Stimulated activated CD8-positive, alpha-beta memory T cell treated with anti-CD3 and anti-CD28 coated beads, Interleukin-12 subunit alpha, Interleukin-12 subunit beta, amount 100 ng/mL, for 24 hours (primary cell): ENCODE results near the gene SOBP.
A peak's percentile ranks its signal among the peaks of the same experiment; 100 is the strongest.
"Not testable (repeated sequence)": the region's sequence is repeated elsewhere in the genome, so short reads cannot be mapped to it uniquely, and the experiment has no call there.

Experiments used
- DNase-seq: peaks from one replicate; pipeline ENCODE4 v3.0.0-alpha.2; 2020; ENCODE audit errors: extremely low read depth

SOBP gene, protein sequence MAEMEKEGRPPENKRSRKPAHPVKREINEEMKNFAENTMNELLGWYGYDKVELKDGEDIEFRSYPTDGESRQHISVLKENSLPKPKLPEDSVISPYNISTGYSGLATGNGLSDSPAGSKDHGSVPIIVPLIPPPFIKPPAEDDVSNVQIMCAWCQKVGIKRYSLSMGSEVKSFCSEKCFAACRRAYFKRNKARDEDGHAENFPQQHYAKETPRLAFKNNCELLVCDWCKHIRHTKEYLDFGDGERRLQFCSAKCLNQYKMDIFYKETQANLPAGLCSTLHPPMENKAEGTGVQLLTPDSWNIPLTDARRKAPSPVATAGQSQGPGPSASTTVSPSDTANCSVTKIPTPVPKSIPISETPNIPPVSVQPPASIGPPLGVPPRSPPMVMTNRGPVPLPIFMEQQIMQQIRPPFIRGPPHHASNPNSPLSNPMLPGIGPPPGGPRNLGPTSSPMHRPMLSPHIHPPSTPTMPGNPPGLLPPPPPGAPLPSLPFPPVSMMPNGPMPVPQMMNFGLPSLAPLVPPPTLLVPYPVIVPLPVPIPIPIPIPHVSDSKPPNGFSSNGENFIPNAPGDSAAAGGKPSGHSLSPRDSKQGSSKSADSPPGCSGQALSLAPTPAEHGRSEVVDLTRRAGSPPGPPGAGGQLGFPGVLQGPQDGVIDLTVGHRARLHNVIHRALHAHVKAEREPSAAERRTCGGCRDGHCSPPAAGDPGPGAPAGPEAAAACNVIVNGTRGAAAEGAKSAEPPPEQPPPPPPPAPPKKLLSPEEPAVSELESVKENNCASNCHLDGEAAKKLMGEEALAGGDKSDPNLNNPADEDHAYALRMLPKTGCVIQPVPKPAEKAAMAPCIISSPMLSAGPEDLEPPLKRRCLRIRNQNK

DNA sequence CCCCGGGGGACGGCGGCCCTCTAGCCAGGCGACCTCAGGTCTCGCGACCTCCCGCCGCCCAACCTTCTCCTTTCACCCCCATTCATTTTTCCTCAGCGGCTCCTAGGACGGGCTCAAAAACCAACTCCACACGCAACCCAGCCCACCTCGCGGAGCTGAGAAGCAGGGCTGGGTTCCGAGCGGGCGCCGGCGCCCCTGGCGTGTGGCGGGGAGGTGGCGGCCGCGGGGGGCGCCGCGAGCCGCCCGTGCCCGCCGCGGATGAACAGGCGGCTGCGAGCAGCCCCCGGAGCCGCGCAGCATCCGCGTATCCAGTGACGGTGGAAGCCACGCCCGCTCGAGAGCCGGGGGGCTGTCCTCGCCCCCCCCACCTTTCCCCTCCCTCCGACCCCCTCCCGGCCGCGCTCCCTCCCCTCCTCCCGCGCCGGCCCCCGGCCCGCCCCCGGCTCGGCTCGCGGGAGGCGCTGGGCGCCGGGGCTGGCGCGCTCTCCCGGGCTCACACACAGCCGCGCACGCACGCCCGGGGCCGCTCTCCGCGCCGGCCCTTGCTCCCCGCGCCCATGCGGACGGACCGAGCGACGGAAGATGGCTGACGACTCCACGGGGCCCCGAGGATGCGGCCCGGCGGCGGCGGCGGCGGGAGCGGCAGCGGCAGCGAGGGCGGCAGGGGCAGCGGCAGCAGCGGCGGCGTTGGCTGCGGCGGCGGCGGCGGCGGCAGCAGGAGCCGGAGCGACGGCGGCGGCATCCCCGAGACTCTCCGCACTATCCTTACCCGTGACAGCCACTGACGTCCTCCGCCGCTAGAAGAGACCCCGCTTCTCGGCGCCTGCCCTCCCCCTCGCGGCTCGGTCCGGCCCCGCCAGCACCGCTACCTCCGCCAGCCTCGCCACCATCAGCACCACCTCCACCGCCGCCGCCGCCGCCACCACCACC, at the start of gene SOBP:
Gene SOBP, plus strand, starts transcription at position 482 of the 930 bp plus-strand sequence. CDS start 500 bp downstream, outside the sequence.
- no peak for DNase-seq

DNA sequence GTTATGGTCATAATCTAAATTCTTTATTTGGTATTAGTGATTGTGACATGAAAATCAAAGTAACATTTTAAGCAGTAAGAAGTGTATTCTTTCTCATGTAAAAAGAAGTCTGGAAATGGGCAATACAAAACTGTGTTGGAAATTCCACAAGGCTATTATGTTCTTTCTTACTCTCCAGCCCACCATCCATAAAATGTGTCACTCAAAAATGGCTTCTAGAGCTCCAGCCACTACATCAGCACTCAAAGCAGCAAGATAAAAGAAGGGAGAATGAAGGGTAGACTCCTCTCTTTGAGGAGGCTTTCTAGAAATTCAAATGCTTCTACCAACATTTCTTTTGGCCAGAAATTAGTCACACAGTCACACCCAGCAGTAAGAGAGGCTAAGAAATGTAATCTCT, 49.0 kb upstream of the SOBP start:
- no peak for DNase-seq

DNA sequence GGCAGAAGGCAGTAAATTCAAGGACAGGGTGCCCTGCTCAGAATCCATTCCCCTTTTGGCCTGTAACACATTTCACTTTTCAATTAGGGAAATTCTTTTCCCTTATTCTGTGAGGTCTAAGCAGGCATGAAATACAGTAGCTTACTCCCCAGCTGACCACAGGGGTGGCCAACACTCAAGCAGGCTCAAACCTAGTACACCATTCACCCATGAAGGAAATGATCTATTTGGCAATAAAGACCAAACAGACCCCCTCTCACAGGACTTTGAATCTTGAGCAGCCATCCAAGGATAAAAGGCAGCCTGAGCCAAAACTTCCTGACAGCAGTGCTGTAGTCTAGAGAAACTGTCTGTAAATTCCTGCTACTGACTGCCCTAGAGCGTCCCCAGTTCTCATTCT, 48.2 kb upstream of the SOBP start:
- DNase-seq, result no peak

DNA sequence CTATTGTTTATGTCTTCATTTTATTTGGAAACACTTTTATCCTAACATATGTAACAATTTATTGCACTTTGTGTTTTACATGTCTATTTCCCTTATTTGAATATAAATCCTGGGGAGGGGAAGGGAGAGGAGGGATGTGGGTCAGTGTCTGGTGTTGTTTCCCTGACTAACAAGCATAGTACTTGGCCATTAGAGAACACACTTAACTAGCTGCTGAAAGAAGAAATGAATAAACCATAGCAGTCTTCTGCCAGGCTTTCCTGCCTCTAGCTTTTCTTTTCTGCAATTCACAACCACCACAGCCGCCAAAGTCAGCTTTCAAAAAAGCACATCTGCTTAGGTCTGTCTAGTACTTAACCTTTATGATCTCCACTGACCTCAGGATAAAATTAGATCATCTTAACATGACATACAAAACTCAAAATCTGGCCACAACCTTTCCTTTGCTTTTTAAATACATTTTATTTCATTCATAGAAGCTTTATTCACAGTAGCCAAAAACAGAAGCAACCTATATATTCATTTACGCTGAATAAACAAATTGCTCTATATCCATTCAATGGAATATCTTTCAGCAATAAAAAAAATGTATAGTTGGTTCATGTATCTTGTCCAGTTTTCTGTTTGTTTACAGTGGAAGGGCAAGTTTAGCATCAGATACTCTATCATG, 46.8 kb upstream of the SOBP start:
- no peak for DNase-seq

DNA sequence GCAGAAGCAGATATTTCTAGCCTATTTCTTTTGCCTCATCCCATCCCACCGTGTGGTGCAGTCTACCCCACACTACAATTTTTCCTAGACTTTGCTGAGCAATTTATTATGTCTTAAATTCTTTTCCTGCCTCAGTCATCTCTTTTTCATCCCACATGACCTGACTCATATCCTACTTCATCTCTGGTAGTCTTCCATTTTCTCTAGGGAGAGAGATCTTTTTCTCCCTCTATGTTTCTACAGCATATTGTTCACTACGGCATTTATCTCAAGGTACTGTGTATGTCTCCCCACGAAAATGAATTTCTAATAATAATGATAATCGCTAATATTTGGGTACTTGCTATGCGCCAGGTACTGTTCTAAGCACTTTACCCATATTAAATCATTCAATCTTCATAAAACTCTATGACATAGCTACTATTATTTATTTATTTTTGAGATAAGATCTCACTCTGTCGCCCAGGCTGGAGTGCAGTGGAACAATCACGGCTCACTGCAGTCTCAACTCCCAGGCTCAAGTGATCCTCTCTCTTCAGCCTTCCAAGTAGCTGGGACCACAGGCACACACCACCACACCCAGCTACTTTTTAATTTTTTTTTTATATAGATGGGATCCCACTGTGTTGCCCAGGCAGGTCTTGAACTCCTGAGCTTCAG, 46.2 kb upstream of the SOBP start:
- DNase-seq, result no peak

DNA sequence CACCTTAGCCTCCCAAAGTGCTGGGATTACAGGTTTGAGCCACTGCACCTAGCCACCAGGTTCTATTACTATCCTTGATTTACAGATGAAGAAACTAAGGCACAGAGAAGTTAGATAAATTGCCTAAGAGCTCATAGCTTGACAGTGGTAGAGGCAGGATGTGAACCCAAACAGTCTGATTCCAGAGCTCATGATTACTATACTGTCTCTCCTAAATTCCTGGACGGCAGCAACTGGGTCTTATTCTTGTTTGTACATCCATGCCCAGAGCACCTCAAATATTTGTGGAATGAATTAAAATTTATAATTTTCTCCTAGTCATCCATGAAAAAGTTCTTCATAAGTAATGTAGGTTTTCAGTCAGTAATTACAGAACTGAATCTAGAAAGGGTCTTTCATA, 45.6 kb upstream of the SOBP start:
- DNase-seq, result no peak

DNA sequence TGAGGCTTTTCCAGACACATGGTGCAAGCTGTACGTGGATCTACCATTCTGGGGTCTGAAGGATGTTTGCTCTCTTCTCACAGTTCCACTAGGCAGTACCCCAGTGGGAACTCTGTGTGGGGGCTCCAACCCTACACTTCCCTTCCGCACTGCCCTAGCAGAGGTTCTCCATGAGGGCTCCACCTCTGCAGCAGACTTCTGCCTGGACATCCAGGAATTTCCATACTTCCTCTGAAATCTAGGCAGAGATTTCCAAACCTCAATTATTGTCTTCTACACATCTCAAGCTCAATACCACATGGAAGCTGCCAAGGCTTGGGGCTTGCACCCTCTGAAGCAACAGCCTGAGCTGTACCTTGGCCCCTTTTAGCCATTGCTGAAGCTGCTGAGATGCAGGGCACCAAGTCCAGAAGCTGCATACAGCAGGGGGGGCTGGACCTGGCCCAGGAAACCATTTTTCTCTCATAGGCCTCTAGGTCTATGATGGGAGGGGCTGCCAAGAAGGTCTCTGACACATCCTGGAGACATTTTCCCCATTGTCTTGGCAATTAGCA, 42.2 kb upstream of the SOBP start:
- no peak for DNase-seq

DNA sequence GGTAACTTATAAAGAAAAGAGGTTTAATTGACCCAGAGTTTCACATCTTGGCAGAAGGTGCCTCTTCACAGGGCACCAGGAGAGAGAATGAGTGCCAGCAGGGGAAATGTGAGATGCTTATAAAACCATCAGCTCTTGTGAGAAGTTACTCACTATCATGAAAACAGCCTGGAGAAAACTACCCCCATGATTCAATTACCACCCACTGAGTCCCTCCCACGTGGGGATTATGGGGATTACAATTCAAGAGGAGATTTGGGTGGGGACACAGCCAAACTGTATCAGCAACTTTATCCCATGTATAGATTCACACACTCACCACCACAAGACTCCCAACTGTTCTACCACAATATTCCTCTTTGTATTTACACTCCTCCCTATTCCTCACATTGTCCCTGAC, 41.1 kb upstream of the SOBP start:
- no peak for DNase-seq

DNA sequence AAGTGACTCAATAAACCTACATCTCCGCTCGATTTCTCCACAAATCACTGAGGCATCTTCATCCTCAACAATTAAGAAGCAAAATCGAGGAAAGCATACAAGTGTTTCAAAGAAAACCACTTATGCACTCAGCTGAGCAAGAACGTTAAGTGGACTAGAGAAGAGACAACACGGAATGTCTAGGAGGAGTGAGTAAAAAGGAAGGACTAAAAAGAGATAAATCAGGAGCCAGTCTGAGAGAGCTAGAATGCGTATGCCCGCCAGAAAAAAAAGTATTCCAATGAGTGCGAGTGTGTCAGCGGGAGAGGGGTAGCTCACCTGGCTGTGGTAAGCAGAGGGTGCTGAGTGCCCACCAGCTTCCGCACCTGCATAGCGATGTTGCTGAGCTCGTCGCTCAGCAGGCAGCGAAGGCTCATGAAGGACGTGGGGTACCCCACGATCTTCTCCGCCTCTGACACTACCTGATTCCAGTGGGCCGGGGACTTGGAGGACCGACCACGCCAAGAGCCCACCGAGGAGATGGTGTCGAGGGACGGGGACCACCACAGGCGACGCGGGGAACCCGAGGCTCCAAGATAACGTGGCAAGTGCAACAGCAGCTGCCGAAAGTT, 31.1 kb upstream of the SOBP start:
- no peak for DNase-seq

DNA sequence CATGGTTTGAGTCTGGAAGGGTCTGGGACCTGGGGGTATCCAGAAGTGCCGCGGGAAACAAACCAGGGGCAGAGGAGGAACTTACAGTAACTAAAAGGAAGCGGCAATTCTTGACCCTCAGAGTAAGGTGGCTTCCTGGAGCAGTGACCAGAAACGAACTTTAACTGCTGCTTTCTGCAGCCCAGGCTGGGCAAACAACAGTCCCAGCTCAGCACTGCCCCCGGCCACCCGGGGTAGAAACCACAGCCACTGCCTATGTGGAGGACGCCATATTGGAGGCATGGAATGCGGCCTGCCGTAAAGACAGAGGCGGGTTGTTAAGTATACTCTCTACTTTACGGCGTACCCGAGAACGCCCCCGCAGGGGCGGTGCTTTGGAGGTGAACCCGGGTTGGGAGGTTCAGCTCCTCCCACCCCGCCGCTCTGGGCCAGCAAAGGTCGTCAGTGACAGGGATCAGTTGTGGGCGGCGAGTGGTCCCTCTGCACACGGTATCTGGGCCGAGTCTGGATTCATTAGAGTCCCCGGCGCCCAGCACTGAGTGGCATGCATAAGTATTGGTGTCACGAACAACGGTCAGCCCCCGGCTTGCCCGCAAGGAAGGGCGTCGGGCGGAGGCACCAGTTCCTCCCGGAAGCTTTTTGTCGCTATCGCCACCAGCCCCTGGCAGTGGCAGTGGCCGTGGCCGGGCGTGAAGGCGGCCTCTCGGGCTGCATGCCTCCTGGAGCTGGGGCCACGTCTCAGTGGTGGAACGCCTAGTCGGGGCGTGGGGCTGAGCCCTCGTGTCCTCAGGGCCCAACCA, 30.4 kb upstream of the SOBP start, which contains the start of gene PDSS2:
Gene PDSS2, minus strand, starts transcription at position 282 of the 800 bp plus-strand sequence. Its CDS starts 279 bp downstream, at position 3.
- peak; percentile 99 for DNase-seq

DNA sequence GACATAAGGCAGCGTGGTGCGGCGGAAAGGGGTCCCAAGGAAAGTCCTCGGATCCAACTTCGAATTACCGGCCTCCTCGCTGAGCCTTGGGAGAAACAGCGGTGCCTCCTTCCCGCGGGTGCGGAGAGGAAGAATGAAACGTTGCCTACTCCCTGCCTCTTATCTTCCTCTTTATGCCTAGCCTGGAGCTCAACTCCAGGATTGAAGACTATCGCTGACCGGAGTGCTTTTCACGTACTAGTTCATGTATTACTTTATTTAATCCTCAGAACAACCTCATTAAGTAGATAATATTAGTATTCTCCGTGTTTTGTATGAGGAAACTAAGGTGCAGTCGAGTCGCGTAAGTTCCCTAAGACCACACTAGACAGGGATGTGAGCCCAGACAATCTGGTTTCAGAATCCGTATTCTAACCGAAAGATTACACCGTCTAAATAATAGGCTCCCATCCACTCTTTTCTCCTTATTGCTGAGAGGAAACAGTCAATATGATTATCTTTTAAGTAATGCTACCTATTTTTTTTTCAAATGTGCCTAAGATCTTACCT, 29.8 kb upstream of the SOBP start:
- no peak for DNase-seq

DNA sequence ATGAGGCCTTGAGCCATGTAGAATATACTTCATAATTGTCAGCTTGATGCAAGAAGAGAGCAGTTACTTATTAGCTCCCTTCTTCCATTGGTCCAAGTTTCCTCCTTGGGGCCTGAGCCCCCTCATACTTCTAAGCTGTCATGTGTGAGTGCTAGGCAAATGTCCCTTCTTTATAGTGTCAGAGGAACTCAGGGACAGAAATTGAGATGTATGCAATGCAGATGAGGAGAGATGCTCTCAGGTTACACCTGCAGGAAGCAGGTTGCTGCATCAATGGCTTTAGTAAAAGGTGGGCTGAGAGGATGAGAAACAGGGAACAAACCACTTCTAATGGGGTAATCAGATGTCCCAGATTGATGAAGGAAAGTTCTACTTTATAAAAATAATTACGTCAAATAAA, 23.9 kb upstream of the SOBP start:
- no peak for DNase-seq

DNA sequence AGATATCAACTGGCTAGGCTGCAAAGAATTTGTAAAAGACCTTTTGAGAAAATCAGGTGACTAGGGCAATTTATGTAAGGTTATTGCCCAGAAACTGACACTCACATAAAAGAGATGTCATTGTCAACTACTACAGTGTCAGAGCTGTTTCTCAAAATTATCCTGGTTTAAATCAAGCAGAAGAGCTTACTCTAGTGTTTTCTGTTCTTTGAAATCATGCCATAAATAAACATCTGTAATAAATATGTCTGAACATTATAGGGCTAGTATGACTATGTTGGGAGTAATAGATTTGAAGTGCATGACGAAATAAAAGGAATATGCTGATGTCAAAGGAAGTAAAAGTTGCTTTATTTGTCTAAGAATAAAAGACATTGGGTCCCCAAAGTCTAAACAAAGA, 19.6 kb upstream of the SOBP start:
- no peak for DNase-seq

DNA sequence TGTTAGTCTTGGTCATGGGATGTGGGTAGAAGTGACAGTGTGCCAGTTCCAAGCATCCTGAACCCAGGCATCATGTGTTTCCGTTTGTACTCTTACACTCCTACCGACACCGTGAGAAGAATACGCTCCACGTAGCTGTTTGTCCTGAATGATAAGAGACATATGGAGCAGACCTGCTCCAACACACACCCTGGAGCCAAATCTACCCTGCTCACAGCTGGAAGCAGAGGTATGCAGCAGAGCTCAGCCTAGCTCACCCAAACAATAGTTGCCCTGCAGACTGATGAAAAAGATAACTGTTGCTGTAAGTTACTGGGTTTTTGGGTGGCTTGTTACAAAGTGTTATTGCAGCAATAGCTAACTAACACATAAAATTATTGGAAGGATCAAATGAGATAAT, 16.3 kb upstream of the SOBP start:
- DNase-seq, result no peak

DNA sequence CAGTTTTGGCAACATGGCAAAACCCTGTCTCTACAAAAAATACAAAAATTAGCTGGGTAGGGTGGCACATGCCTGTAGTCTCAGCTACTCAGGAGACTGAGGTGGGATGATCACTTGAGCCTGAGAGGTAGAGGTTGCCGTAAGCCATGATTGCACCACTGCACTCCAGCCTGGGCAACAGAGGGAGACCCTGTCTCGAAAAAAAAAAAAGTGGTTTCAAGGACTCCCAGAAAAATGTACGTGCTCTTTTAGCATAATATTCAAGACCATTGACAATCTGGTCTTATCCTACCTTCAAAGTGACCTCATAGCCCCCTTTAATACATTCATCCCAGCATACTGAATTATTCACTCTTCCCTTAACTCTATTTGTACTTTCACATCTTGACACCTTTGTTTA, 14.6 kb upstream of the SOBP start:
- DNase-seq, result not testable (repeated sequence)

DNA sequence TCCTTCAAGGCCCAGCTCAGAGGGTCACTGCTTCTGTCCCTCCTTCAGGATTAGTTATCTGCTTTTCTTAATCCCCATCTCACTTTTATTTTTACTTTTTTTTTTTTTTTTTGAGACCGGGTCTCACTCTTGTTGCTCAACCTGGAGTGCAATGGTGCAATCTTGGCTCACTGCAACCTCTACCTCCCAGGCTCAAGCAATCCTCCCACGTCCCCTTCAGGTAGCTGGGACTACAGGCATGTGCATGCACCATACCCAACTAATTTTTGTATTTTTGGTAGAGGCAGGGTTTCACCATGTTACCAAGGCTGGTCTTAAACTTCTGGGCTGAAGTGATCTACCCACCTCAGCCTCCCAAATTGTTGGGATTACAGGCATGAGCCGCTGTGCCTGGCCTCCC, 14.1 kb upstream of the SOBP start:
- not testable (repeated sequence) for DNase-seq

DNA sequence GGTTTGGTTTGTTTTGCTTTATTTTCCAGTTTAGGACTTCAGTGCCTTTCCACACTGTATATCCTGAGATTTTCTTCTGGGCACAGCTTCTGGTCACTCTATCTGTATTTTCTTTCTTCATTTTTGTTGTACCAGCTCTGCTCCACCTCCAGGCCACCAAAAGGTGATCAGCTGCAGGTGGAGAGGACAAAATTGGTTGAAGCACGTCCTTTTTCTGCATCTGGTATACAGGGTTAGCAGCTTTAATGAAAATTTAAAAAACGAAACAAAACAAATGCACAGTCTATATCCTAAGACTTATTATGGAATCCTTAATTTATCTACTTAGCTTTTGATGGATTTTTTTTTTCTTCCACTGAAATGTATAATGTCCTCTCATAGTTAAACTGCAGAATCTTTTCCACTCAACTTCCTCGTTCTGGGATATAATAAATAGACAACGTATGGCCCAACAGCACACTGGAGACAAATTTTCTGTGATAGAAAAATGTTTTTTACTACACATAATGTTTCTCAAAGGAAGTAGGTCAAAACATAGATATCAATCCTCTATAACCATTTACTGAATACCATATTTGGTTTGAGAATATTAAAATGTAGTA, 10.7 kb upstream of the SOBP start:
- DNase-seq, result no peak

DNA sequence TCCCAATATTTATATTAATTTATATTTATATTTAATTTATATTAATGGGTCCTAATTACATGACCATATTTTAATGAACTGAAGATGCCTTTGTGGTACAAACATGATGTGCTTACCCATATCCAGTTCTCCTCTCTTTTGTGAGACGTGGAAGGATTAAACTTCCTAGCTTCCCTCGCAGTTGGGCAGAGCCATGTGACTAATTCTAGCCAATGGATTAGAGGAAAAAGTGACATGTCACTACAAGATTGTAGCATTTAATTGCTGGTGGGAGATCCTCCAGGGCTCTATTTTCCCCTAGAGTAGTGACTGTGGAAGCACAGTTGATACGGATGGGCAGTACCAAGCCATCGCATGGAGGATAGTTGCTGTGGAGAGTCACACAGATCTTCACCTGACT, 4.8 kb upstream of the SOBP start:
- DNase-seq, result no peak
